ENCODE data around the gene DISC1.

DISC1 gene

DNA sequence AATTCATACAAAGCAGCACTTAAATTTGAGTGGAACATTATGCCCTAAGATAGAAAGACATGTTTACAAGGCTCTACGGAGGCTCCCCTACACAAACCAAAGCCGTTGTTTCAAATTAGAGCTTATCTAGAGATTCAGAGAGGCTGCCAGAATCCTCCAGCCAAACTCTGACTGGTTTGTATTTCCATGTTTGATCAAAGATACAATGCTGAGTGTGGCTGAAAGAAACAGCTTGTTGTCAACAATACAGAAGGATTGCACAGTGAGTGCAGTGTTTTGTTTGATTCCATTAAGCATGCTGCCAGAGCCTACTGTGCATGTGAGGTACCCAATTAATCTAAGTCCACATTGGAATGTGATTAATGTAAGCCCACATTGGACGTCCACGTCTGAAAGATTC, 402.7 kb downstream of the DISC1 start:
- DNase-seq (ENCODE audit: low read depth in 2 of 3, low spot score in 1 of 3), result no peak

DNA sequence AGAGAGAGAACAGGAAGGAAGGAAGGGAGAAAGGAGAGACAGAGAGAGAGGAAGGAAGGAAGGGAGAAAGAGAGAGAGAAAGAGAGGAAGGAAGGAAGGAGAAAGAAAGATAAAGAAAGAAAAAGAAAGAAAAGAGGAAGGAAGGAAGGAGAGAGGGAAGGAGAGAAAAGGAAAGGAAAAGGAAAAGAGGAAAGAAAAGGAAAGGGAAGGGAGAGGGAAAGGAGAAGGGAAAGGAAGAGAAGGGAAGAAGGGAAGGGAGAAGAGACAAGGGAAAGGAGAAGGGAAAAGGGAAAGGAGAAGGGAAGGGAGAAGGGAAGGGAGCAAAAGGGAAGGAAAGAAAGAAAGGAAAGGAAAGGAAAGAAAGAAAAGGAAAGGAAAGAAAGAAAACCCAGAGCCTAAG, 404.6 kb downstream of the DISC1 start:
- DNase-seq (ENCODE audit: low read depth in 2 of 3, low spot score in 1 of 3), result no peak

DNA sequence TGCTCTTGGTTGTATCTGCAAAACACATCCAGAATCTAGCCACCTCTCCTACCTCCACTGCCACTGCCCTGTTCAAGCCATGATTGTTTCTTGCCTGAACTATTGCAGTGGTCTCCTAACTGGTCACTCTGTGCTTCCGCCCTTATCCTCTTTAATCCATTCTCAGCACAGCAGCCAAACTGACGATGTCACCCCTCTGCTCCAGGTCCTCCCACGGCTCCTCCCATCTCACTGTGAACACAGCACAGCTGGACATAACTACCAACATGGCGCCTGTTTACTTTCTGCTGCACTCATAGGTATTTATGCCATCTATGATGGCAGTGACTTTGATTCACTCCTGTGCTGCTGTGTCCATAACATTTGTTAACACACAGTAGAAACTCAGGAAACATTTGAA, 406.7 kb downstream of the DISC1 start:
- no peak for DNase-seq (ENCODE audit: low read depth in 2 of 3, low spot score in 1 of 3)

DNA sequence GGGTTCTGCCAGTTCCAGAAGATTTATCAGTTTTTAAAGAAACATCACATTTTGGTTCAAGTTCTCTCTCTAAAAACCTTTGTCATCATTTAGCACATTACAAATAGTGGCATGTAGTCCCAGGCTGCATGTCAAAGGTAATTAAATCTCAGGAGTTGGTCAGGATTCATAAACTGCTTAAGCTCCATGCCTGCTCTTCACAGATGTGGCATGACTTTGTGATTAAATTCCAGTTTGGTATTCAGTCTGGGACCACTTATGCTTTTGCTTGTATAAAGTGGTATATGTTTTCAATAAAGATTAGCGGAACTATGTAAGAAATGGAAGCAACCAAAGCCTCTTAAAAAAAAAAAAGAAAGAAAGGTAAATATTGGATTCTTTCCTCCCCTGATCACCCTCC, 408.0 kb downstream of the DISC1 start:
- DNase-seq (ENCODE audit: low read depth in 2 of 3, low spot score in 1 of 3), result no peak

DNA sequence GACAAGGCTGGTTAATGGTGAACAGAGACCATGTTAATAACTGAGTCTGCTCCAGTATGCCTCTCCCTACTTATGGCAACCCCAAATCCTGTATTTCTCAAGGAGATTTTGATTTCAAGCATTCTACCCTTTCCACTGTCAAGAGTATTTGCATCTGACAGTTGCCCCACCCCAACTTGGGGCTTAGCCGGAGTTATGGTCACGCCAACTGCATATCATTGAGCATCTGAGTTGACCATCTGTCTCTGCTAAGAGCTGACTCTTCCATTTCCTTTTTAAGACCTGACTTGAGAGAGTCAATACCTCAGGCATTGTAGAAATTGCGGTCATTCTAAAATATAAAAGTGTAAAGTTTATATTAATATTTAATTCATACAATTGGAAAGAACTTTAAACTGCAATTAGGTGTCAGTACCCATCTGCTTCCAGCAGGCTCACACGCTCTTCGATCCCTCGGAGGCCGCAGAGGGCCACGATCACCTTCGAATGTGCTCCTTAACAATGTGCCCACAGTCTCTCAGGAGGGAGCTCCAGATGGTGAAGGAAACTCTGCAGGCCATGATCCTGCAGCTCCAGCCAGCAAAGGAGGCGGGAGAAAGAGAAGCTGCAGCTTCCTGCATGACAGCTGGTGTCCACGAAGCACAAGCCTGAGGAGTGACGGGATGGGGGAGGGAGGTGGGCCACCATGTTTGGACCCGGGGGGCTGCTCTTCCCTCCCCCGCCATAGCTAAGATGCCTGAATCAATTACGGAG, 409.8 kb downstream of the DISC1 start:
- DNase-seq (ENCODE audit: low read depth in 2 of 3, low spot score in 1 of 3), result no peak

DNA sequence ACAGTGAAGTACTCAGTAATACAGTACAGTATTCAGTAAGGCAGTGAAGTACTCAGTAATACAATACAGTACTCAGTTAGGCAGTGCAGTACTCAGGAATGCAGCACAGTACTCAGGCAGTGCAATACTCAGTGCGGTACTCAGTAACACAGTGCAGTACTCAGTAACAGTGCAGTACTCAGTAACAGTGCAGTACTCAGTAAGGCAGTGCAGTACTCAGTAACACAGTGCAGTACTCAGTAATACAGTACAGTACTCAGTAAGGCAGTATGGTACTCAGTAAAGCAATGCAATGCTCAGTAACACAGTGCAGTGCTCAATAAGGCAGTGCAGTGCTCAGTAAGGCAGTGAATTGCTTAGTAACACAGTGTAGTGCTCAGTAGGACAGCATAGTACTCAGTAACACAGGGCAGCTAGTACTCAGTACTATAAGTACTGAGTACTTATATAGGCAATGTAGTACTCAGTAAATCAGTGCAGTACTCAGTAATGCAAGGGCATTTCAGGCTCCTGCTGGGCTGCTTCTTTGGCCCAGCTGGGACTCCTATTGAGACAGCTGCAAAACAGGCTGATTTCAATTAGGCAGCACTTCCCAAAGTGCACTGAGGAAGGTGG, 411.3 kb downstream of the DISC1 start:
- DNase-seq (ENCODE audit: low read depth in 2 of 3, low spot score in 1 of 3), result no peak

DNA sequence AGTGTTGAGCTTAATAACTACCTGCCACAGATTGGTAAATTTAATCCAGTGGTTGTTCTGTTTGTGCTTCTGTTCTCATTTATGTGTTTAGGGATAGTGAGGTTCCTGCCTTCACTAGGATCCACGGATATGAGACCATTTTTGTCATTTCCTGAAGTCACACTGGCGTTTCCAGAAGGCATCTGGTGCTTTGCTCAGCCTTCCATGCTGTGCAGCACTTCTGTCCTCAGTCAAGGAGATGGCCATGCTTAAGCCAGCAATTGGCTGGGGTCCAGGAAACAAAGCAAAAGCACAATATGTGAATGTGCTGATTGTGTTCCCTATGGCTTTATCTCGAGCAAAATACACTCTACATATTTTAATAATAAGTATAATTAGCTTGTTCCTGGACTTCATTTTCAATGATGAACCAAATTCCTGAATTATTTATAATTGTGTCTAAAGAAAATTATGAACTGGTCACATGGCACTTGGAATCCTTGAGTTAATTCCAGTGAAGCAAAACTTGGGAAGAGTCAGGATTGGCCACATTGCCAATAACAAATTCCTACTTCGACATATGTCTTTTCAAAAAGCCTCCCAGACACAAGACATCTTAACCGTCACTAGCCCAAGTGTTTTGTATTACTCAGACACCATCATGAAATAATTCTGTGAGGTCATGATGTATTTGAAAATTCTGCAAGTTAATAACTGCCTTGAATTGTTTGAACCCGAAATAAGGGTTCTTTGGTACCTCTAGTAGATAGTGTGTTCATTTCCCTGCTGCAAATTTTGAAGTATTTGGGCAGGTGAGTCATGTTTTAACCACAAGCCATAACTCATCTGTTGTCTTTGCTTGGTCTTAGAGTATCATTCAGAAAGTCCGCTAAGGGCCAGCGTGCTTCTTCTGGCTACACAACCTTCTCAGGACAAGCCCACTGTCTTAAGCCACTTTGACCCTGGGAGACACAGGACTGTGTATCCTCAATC, 412.4 kb downstream of the DISC1 start:
- DNase-seq (ENCODE audit: low read depth in 2 of 3, low spot score in 1 of 3), result no peak

DNA sequence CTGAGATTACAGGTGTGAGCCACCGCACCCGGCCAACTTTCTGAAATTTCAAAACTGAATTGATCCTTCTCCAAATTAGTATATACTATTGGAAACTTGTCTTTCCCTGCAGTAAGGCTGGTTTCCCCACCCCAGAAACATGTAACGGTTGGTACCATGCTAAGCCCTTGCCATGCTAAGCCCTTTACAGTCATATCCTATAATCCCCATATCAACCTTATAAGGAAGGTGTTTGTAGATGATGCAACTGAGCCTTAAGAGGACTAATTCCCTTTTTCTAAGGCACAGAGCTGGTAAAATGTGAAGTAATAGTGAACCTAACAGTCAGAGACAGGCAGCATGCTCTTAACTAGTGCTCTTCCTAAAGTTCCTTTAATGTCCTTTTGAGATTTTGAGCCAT, 413.7 kb downstream of the DISC1 start:
- DNase-seq (ENCODE audit: low read depth in 2 of 3, low spot score in 1 of 3), result no peak

DNA sequence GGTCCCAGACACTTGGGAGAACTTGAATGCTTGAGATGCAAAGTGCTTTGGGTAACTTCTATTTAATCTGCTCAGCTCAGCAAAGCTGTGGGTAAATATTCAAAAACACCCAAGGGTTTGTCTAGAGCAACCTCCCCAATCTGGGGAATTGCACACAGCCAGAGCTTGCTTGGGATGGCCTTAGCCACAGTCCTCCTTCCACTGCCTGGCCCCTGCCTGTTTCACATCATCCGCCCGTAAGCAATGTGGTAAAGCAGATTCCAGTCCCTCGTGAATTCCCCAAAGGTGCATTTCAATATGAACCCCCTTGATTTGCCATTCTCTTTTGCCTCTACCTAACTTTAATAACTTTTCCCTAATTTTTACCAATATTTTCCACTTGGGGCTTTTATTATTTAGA, 418.1 kb downstream of the DISC1 start:
- no peak for DNase-seq (ENCODE audit: low read depth in 2 of 3, low spot score in 1 of 3)

DNA sequence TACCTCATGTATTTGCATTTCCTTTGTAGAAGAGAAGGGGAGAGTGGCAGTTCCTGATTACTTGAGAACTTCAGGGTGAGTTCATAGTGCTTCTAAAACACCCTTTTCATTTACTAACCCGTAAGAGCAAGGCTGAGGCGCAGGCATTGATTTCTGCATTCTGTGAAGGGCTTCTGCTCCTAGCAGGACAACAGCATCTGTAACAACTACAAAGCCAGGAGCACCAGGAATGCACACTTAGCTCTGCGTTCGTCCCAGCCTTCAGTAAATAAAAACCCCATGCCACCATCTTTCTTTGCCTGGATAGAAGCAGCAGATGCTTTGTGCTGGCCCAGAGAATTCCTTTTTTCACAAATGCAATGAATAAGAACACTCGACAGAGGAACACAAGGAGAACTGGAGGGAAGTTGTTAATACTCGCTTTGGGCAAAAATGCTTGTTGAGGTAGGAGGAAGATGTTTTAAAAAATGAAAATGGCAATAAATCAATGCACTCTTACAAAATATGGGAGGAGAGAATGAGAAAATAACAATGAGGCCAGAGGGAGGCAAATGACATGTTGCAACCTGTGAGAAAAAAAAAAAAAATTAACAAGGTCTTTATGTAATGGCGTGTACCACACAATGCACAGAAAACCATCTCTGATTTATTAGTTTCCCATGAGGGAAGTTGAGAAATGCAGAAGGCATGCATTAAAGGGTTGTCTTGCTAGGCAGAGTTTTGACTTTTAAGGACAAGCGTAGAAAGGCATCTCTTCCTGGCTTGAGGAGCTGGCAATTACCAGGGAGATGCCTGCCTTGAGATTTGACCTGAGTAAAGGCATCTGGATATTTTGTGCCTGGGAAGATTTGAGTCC, 418.8 kb downstream of the DISC1 start:
- no peak for DNase-seq (ENCODE audit: low read depth in 2 of 3, low spot score in 1 of 3)

DNA sequence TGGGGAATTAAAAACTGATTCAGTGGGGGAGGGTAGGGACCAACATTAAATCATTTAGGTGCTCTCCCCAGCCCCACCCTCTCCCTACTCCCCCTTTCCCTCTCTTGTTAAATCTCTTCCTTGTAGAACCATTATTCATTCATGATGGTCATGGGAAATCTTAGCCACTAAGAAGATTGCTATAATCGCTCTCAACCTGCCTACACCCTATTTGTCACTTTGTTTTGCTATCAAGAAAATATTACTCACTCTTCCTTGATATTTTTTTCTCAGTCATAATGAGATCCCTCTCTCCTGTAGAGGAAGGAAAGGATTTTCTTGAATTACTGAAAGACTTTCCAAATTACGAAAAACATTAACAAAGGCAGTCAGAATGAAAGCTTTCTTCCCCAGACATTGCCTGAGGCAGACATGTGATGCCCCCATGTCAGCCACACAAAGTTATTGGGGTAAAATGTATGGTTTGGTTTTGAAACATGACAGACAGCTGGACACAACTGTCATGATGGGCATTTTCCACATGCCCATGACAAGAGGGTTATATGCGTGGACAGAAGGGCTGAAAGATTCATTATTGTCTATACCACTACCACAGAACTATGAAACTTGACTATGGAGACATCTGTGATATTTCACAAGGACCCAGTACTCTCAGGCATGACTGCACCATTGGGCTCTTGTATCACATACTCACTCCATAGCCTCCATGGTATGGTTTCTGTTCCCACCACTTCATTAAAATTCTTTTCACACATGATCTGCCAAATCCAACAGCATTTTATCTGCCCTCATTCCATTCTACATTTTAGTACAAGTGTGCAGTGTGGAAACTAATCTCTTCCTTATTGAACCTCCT, 420.1 kb downstream of the DISC1 start:
- DNase-seq (ENCODE audit: low read depth in 2 of 3, low spot score in 1 of 3), result peak in 2 of 3 donors; percentile 2 to 5

DNA sequence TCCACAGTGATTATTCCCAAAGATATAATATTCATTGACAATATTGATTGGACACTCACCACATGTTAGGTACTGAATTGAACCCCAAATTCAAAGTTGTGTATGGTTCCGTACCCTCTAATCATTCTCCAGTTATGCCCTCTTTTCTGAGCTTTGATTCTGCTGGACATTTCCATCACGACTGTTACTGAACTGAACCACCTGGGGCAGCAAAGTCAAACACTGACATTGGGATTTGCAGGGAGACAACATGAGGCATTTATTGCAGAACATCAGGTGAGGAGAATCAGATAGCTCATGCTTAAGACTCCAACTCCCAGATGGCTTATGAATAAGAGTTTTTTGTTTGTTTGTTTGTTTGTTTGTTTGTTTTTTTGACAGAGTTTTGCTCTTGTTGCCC, 420.9 kb downstream of the DISC1 start:
- DNase-seq (ENCODE audit: low read depth in 2 of 3, low spot score in 1 of 3), result no peak

DNA sequence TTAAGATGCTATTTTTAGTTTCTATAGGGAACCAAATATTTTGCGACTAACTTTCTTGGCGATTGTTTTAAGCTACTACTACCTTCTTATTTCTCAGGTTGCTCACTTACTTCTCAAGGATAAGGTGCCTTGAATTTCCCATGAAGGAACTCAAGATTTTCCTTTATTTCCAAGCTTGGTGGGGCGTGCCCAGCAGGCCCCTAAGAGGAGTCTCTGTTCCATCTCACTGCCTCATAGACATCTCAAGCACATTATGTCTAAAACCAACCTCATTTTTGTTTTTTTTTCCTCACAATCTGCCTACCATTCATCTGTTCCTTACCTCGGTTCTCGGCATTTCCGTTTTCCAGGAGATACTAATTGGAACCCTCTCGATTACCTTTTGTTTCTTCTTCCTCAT, 421.9 kb downstream of the DISC1 start:
- DNase-seq (ENCODE audit: low read depth in 2 of 3, low spot score in 1 of 3), result no peak

DNA sequence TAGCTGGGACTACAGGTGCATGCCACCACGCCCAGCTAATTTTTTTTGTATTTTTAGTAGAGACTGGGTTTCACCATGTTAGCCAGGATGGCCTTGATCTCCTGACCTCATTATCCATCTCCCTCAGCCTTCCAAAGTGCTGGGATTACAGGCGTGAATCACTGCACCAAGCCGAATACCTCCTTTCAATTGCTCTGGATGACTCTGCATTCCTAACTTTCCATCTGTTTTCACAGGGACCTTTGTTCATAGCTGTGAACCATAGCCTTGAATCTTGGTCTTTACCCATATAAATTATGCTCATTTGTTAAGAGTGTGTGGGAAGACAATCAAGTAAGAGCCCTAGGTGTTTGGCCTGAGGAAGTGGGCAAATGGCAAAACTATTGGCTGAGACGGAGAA, 422.7 kb downstream of the DISC1 start:
- DNase-seq (ENCODE audit: low read depth in 2 of 3, low spot score in 1 of 3), result no peak

DNA sequence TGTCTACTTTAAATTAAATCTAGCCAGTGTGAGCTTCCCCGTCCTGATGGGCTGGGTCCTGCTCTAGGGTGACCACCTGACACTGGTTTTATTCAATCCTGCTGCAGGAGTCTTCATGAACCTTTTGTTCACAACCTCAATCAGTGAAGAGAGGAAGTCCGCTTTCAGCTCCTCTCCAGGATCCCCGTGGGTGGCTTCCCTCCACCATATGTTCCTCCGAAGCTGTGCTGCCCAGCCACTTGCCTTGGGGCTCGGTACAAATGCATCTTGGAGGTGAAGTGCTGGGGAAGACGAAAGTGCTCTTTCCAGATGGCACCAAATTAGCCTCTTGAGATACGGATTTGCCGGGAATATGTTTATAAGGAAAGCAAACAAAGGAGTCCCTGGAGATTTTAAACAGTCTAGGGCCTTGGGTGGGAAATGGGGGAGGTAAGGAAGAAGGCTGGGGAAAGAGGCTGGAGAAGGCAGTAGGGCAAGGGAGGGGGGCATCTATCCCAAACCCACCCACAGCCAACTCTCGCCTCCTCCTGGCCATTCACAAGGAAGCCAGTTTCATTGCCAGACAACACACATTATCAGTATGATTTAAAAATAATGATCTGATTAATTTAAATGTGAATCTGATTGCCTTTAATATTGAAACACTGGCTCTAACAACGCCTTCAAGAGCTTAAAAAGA, 430.8 kb downstream of the DISC1 start:
- no peak for DNase-seq (ENCODE audit: low read depth in 2 of 3, low spot score in 1 of 3)

DNA sequence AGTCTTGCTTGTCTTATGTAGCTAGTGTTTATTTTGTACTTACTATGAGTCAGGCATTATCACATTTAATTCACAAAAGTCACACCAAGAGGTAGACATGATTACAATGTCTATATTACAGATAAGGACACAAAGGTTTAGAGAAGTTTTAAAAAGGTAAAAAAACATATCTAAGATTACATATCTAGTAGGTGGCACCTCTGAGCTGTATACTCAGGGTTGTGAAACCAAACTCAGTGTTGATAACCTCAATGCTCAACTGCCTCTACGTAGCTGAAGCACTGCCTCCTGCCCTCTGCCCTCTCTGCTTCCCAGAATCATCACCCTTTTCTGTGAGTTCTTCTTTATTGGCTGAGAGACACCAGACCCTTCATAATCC, 431.3 kb downstream of the DISC1 start:
- DNase-seq (ENCODE audit: low read depth in 2 of 3, low spot score in 1 of 3), result no peak

DNA sequence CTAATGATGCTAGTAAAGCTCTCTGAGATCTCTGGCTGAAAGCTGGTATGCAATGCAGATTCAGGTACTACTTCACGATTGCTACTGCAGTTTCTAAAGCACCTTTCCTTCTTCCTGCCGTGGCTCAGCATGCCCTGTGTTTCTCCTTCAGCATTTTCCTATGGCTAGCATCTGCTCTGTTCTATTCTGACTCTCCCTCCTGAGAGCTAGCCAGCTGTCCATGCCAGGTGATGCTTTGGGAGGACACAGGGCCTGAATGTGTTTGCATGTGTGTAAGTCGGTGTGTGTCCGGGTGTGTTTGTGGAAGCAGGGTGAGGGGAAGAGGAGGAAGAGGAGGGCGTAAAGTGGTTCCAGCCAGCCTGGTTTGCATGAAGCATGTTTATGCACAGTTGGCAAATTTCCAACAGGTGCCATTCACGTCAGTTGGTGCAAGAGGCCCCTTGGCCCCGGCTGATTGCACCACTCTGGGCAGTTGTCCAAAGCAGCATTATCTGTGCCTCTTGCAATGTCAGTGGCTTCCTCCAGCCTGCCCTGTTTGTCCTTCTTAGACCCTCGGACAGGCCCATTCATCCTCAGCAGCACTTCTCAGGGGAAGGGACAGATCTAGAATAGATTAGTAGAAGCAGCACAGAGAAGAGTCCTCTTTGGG, 433.3 kb downstream of the DISC1 start:
- DNase-seq (ENCODE audit: low read depth in 2 of 3, low spot score in 1 of 3), result no peak

DNA sequence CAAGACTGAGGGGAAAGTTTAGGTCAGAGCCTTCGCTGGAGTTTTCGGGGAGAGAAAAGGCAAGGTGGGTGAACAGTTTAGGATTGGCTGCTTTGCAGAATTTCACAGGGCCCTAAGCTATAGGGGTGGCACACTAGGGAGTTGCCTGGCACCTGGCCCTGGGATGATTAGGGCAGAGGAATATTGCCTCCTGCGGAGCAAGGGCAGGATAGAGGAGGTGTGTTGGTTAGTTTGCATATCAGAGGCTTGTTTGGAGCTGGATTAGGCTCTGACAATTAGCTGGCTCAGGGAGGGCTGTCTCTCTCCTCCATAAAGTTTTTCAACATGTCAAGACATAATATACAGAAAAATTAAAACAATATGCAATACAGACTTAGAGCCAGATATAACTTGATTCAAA, 436.4 kb downstream of the DISC1 start:
- DNase-seq (ENCODE audit: low read depth in 2 of 3, low spot score in 1 of 3), result no peak

DNA sequence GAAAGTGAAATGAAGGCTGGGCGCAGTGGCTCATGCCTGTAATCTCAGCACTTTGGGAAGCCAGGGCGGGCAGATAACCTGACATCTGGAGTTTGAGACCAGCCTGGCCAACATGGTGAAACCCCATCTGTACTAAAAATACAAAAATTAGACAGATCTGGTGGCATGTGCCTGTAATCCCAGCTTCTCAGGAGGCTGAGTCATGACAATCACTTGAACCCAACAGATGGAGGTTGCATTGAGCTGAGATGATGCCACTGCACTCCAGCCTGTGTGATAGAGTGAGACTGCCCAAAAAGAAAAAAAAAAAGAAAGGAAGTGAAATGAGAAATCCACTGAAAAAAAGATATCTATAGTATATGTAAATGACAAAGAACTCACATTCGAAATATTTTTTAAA, 439.9 kb downstream of the DISC1 start:
- DNase-seq (ENCODE audit: low read depth in 2 of 3, low spot score in 1 of 3), result no peak
